Nephron progenitor cell (in vitro differentiated cells): ENCODE measurements around the gene ANKRD65.
"Not testable (repeated sequence)": the region's sequence is repeated elsewhere in the genome, so short reads cannot be mapped to it uniquely, and the experiment has no call there.

Experiments
- DNase-seq: peaks from one replicate; pipeline ENCODE4 v3.0.0; 2021
- H3K27ac Mint-ChIP-seq: 2 replicates; pipeline ENCODE4 v1.8.0; 2021; ENCODE audit warnings: mild to moderate bottlenecking, moderate library complexity, mixed read lengths
- H3K27me3 Mint-ChIP-seq: 2 replicates; pipeline ENCODE4 v1.8.0; 2021; ENCODE audit warnings: mild to moderate bottlenecking, low read depth, mixed read lengths; ENCODE audit not compliant: poor library complexity
- H3K36me3 Mint-ChIP-seq: 2 replicates; pipeline ENCODE4 v1.8.0; 2021; ENCODE audit warnings: low read depth, mixed read lengths
- H3K4me1 Mint-ChIP-seq: 2 replicates; pipeline ENCODE4 v1.8.0; 2021; ENCODE audit warnings: mixed read lengths
- H3K4me3 Mint-ChIP-seq: 2 replicates; pipeline ENCODE4 v1.8.0; 2021; ENCODE audit warnings: mild to moderate bottlenecking, moderate library complexity, mixed read lengths
- H3K9me3 Mint-ChIP-seq: 2 replicates; pipeline ENCODE4 v1.8.0; 2021; ENCODE audit warnings: mild to moderate bottlenecking, moderate library complexity, mixed read lengths
- TF ChIP-seq, protein P1 (sequence below): fragments of 200-600 bp; sonication (generic); IDR thresholded peaks from 2 replicates; pipeline ENCODE4 v1.5.0; 2021; ENCODE audit warnings: antibody characterized with exemption

ANKRD65 gene

DNA sequence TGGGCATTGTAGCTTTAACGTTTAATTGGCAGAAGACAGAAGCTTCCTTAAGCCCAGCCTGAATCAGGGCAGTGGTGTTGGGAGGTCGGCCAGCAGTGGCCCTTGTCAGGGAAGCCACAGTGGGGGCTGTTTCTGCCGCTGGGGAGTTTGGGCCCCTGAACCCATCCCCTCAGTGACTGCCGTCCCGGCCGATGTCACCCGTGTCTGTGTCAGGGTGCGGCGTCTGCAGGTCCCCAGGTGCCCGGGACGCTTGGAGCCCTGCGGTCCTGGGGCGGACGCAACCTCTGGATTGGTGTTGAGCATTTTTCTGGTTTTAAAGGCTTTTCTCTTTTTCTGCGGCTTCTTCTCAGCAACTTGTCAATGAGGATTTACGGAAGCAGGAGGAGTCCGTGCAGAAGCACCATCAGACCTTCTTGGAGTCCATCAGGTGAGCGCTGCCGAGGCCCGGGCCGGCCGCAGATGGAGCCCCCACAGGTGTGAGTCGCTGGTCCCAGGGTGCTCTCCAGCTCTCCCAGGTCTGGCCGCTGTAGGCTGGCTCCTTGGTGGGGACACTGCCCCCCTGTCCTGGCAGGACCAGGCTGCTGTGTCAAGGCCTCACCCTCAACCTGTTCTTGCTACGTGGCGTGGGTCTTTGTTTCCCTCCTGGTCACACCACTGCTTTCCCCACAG lies 30.8 kb upstream of the ANKRD65 start:
- no peak overlapping the region for H3K4me3 Mint-ChIP-seq
- TF ChIP-seq, protein P1, sequence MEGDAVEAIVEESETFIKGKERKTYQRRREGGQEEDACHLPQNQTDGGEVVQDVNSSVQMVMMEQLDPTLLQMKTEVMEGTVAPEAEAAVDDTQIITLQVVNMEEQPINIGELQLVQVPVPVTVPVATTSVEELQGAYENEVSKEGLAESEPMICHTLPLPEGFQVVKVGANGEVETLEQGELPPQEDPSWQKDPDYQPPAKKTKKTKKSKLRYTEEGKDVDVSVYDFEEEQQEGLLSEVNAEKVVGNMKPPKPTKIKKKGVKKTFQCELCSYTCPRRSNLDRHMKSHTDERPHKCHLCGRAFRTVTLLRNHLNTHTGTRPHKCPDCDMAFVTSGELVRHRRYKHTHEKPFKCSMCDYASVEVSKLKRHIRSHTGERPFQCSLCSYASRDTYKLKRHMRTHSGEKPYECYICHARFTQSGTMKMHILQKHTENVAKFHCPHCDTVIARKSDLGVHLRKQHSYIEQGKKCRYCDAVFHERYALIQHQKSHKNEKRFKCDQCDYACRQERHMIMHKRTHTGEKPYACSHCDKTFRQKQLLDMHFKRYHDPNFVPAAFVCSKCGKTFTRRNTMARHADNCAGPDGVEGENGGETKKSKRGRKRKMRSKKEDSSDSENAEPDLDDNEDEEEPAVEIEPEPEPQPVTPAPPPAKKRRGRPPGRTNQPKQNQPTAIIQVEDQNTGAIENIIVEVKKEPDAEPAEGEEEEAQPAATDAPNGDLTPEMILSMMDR: no peak

DNA sequence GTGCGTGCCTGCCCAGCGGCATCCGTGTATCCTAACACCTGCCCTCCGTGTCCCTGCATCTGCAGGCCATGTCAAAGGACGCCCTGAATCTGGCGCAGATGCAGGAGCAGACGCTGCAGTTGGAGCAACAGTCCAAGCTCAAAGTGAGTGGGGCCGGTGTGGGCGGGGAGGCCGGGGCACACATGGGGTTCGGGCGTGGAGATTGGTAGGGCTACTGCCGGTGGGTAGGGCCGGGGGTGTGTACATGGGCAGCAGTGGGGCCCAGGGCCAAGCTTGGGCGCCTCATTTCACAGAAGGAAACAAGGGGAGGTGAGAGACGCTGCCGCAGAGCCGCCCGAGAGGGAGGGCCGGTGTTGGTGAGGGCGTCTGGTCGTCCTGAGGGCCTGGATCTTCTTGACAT lies 29.5 kb upstream of the ANKRD65 start:
- DNase-seq, H3K4me1 Mint-ChIP-seq, H3K4me3 Mint-ChIP-seq, H3K27me3 Mint-ChIP-seq, H3K27ac Mint-ChIP-seq, H3K9me3 Mint-ChIP-seq, H3K36me3 Mint-ChIP-seq: not testable (repeated sequence)

More for the DNA sequence above, 30.8 kb upstream of the ANKRD65 start:
- H3K27ac Mint-ChIP-seq: no peak overlapping the region
- H3K27me3 Mint-ChIP-seq: peaks cover 7% of the 10 kb centered on the region
- DNase-seq: no peak
- no peaks in the 10 kb centered on the region for H3K9me3 Mint-ChIP-seq
- no peaks in the 10 kb centered on the region for H3K36me3 Mint-ChIP-seq
- peaks cover 6% of the 10 kb centered on the region for H3K4me1 Mint-ChIP-seq

DNA sequence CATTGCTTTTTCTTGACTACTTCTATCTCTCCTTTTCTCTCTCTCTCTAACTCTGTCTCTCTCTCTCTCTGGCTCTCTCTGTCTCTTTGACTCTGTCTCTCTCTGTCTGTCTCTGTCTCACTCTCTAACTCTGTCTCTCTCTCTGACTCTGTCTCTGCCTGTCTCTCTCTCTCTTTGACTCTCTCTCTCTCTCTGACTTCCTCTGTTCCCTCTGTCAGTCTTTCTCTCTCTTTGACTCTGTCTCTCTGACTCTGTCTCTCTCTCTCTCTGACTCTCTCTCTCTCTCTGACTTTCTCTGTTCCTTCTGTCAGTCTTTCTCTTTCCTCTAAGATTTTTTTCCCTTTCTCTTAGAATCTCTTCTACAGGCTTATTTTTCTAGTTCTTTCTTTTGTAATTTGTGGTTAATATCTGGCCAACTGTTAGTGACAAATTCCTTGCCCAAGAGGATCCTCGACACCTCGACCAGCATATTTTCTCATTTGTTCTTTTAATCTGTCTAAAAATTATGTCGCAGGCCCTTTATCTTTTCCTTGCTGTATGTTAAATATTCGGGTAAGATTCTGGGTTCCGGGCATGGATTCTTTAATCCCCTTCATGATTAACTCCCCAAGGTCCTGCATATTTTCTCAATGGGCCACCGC lies 28.1 kb upstream of the ANKRD65 start, which contains the start of gene ATAD3C:
Gene ATAD3C, plus strand, starts transcription at position 591 of the 641 bp plus-strand sequence. CDS start 995 bp downstream, outside the sequence.
- no peak within 1 kb of the TSS for H3K27ac Mint-ChIP-seq
- TF ChIP-seq, protein P1: no peak
- no peaks in the 10 kb centered on the region for H3K36me3 Mint-ChIP-seq
- DNase-seq: no peak
- peaks cover 7% of the 10 kb centered on the region for H3K27me3 Mint-ChIP-seq
- no peaks in the 10 kb centered on the region for H3K9me3 Mint-ChIP-seq
- peaks cover 6% of the 10 kb centered on the region for H3K4me1 Mint-ChIP-seq
- H3K4me3 Mint-ChIP-seq: no peak within 1 kb of the TSS

DNA sequence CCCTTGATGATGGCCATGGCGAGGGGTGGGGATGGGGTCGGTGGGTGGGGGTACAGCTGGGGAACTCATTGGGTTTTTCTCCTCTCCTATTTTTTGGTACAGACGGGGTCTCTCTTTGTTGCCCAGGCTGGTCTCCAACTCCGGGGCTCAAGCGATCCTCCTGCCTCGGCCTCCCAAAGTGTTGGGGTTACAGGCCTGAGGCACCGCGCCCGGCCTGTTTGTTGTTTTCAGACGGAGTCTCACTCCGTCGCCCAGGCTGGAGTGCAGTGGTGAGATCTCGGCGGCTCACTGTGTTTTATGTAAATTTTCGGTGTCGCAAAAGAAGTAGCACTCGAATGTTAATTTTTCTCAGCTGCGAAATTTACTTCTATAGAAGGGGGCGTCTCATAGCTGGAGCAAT lies 25.6 kb upstream of the ANKRD65 start:
- H3K27me3 Mint-ChIP-seq, H3K36me3 Mint-ChIP-seq, H3K4me3 Mint-ChIP-seq, H3K9me3 Mint-ChIP-seq, DNase-seq, H3K27ac Mint-ChIP-seq, H3K4me1 Mint-ChIP-seq: not testable (repeated sequence)

DNA sequence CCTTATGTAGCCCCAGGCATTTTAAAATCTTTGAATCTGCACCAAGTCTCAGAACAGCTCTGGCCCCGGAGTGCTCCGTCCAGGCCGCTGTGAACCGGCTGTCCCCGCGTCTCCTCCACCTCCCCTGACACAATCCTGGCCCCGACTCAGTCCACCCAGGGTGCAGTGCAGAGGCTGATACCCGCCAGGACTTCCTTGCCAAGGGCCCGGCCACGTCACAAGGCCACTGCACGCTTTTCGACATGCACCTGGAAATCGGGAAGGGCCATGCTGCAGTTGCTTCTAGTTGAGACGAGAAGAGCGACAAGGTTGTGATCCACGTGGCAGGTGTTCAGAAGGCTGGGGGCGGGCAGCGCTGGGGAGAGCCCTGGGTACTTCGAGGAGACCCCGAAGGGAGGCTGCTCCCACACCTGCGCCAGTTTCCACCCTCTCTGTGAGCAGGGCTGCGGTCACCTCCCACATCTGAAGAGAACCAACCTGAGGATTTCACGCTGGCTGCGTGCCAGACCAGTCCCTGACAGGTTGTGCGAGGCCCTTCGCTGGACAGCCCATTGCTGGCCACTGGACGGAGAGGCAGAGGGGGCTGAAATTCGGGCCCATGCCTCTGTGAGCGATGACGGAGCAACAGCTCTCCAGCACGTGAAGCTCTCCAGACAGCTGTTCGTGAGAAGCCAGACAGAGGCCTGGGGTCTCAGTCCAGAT lies 21.1 kb upstream of the ANKRD65 start:
- peaks cover 12% of the 10 kb centered on the region for H3K4me1 Mint-ChIP-seq
- no peak for DNase-seq
- H3K4me3 Mint-ChIP-seq: no peak overlapping the region
- H3K36me3 Mint-ChIP-seq: no peaks in the 10 kb centered on the region
- TF ChIP-seq, protein P1: no peak
- H3K27ac Mint-ChIP-seq: no peak overlapping the region
- H3K27me3 Mint-ChIP-seq: no peaks in the 10 kb centered on the region
- H3K9me3 Mint-ChIP-seq: no peaks in the 10 kb centered on the region

DNA sequence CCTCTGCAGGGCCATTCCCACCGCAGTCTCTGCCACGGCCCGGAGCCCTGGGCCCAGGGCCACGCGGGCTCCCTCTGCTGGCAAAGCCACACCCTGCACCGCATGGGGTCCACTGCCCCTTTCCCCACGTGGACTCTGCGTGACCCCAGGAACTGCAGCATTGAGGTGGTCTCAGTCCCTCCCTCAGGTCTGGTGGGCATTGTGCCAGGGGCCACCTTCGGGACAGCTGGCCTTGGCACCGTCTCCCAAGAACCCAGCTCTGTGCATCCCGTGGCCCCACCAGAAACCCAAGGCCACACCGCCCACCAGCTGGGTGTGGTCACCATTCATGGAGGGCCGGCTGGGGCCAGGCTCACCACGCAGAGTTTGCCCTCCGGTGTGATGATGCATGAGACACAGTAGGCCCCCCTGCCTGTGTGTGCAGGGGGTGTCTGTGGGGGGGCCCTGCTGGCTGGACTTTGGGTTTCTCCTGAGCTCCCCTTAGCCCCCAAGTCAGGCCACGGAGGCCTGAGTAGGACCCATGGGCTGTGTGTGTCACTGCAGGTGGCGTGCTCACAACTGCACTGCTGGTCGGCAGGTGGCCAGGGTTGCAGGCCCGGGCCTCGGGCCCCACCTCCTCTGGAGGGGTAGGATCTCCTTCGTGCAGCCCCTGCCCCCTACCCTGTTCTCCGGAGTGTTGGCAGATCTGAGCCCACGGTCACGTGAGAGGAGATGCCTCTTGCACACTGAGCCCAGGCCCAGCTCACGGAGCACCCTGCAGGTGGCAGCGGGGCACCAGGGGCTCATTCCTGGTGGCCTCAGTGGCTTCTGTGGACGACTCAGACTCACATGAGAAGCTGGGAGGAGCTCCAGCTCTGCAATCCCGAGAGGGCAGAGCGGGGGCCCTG lies 20.2 kb upstream of the ANKRD65 start:
- Mint-ChIP-seq H3K36me3 (no peaks in the 10 kb centered on the region), H3K4me1 (peaks cover 14% of the 10 kb centered on the region), H3K4me3 (no peak overlapping the region), H3K27me3 (no peaks in the 10 kb centered on the region), H3K9me3 (no peaks in the 10 kb centered on the region), H3K27ac (no peak overlapping the region)
- TF ChIP-seq, protein P1: peak; percentile 77
- DNase-seq: peak; percentile 73
